ENCODE measurements around the gene ZNF879. TPM values are rescaled to one million over a fixed set of nuclear protein-coding genes. Genes with fewer than 3 reads are reported as not detected.

ZNF879 gene
- total RNA-seq, 1 experiment from 2014 or later: 0.74 TPM

Other genes with a start within 250 kb of the ZNF879 start
- 2.9 and 3.4 TPM in 2 replicates for gene ZNF354B, start 163.9 kb upstream of the ZNF879 start, total RNA-seq (2014; rRNA removed; shearing (Covaris generic); ENCODE audit: low replicate concordance)
- gene ZFP2, start 127.9 kb upstream of the ZNF879 start, total RNA-seq (2014; rRNA removed; shearing (Covaris generic); ENCODE audit: low replicate concordance): 5.5 TPM in 1 of 2 replicates, not detected in the other
- not detected in 2 replicates for gene ZNF454, start 82.6 kb upstream of the ZNF879 start, total RNA-seq (2014; rRNA removed; shearing (Covaris generic); ENCODE audit: low replicate concordance)
- not detected in 2 replicates for gene GRM6, start 28.5 kb upstream of the ZNF879 start, total RNA-seq (2014; rRNA removed; shearing (Covaris generic); ENCODE audit: low replicate concordance)
- gene ZNF354C, start 36.6 kb downstream of the ZNF879 start, total RNA-seq (2014; rRNA removed; shearing (Covaris generic); ENCODE audit: low replicate concordance): not detected in 2 replicates